HG03342 (cell line): Measurements from ENCODE around the gene ZNF182.
"Not testable (repeated sequence)": the region's sequence is repeated elsewhere in the genome, so short reads cannot be mapped to it uniquely, and the experiment has no call there.

Experiments
- ATAC-seq: cut with Tn5 transposase; IDR thresholded peaks from one replicate; pipeline ENCODE4 v1.9.1; 2021; ENCODE audit warnings: mild to moderate bottlenecking, moderate library complexity; ENCODE audit not compliant: unreplicated experiment

ZNF182 gene

GRCh38 chrX:48002319-48002718 lies 1.5 kb downstream of the ZNF182 start:
- no peak for ATAC-seq

DNA sequence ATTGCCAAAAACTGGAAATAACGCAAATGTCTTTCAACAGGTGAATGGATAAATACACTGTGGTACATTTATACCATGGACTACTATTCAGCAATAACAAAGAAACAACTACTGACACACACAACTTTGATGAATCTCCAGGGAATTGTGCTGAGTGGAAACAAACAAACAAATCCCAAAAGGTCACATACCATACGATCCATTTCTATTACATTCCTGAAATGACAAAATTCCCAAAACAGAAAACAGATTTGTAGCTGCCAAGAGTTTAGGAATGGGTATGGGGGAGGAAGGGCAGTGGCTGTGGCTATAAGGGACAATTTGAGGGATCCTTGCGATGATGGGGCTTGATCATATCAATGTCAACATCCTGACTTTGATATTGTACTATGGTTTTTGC lies 2.5 kb downstream of the ZNF182 start:
- ATAC-seq, result no peak

- ATAC-seq, result no peak
Observed at GRCh38 chrX:47992669-47993068, 11.1 kb downstream of the ZNF182 start.

- ATAC-seq, result no peak
Observed at GRCh38 chrX:47992095-47992380, 11.8 kb downstream of the ZNF182 start.

GRCh38 chrX:47991263-47992094 lies 12.3 kb downstream of the ZNF182 start:
- ATAC-seq, result no peak

- no peak for ATAC-seq
Observed at GRCh38 chrX:47976254-47977151, 27.3 kb downstream of the ZNF182 start.

GRCh38 chrX:47973235-47973634 lies 30.6 kb downstream of the ZNF182 start:
- ATAC-seq, result no peak

DNA sequence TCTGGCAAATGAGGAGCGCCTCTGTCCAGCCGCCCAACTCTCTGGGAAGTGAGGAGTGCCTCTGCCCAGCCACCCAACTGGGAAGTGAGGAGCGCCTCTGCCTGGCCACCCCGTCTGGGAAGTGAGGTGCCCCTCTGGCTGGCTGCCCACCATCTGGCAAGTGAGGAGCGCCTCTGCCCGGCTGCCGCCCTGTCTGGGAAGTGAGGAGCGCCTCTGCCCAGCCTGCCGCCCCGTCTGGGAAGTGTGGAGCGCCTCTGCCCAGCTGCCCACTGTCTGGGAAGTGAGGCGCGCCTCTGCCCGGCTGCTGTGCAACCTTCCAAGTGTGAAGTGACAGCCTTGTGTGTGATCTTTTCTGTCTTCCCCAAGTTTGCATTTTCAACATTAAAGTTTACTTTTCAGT lies 38.3 kb downstream of the ZNF182 start:
- ATAC-seq, result not testable (repeated sequence)

DNA sequence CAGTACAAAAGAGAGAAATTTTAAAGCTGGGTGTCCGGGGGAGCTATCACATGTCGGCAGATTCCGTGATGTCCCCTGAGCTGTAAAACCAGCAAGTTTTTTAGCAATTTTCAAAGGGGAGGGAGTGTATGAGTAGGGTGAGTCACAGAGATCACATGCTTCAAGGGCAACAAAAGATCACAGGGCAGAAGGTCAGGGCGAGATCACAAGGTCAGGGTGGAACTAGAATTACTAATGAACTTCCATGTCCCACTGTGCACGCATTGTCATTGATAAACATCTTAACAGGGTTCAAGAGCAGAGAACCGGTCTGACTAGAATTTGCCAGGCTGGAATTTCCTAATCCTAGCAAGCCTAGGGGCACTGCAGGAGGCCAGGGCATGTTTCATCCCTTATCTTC lies 42.0 kb downstream of the ZNF182 start:
- not testable (repeated sequence) for ATAC-seq

DNA sequence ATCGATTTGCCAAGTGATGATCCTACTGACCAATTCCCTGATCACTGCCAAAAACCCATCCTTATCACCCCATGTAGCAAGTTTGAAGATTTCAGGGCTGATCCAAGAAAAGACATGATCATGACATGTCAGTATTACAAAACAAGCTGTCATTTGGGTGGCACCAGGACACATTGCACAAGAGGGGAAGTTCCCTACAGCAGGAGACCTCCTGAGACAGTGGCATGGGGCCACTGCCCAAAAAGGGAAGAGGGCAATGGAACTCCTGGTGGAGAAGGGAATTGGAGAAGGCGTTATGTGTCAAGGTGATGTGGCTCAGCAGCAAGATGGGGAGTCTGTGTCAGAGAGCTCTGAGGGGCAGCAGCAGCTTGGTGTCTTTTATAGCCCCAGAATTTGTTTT lies 43.4 kb downstream of the ZNF182 start:
- no peak for ATAC-seq

- ATAC-seq, result no peak
Observed at GRCh38 chrX:47958761-47959342, 44.9 kb downstream of the ZNF182 start.

DNA sequence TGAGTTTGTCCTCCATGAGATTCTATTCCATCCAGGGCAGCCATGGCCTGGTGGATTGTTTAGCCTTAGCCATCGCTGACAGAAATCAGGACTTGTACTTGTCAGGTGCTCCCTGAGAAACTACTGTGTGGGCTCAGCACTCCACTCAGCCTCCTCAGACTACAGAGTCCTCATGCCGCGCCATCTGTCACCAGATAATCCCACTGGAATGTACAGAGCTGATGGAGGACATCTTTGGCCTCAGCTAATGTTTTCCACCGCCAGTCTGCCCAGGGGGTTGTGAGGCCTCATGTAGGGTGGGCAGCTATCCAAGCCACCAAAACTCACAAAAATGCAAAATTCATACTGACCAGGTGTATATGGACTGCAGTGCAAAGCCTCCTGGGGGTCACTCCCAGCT lies 45.6 kb downstream of the ZNF182 start:
- ATAC-seq, result not testable (repeated sequence)

GRCh38 chrX:47956016-47956415 lies 47.8 kb downstream of the ZNF182 start:
- no peak for ATAC-seq

DNA sequence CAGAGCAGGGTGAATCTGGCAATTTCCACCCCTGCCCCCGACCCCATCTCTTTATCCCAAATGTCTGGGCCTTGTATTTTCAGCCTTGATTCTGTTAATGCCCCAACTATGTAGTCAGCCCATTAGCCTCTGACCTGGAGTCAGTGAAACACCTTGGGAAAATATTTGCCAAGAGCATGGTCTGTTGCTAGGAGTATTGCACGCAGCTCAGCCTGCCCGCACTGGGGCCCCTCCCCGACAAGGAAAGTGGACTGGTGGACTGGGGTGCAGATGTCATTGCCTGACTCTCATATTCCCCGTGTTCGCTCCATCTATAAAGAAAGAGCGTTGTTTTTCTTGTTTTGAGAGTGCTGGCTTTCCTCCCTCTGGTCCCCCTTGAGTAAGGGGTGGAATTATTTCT lies 48.5 kb downstream of the ZNF182 start:
- ATAC-seq, result not testable (repeated sequence)

DNA sequence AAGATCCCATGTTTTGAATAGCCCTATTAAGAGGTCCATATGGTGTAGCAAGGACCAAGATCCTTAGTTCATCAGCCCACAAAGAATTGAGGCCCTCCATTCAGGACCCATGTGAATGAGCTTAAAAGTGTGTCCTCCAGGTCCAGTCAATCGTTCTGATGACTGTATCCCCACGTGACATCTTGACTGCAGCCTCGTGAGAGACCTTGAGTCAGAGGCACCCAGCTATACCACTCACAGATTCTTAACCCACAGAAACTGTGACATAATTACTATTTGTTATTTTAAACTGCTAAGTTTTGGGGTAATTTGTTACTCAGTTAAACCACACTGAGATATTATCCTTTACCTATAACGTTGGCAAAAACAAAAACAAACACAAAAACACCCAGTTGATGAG lies 62.4 kb downstream of the ZNF182 start:
- ATAC-seq, result no peak

DNA sequence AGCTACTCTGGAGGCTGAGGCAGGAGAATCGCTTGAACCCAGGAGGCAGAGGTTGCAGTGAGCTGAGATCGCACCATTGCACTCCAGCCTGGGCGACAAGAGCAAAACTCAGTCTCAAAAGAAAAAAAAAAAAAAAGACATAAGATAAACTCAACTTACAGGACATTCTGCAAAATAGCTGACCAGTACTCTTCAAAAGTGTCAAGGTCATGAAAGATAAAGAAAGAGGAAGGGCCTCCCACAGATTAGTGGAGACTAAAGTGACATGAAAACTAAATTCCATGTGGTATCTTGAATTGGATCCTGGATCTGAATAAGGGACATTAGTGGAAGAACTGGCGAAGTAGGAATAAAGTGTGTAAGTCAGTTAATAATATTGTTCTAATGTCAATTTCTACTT lies 63.3 kb downstream of the ZNF182 start:
- ATAC-seq, result no peak

DNA sequence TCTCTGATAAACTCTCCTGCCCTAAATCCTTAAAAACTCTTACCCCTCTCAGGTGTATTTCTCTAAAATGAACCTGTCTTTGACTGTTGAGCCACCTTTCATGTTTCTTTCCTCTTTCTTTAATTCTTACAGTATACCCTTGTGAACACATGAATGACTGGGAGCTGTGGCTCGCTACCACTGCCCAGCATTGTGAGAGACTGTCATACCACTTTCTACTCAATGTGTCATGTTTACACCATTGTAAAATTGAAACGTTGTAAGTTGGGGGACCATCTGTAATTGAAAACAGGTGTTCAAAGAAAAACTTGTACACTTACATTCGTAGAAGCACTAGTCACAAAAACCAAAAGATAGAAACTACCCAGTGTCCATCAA lies 66.9 kb downstream of the ZNF182 start:
- no peak for ATAC-seq

- no peak for ATAC-seq
Observed at GRCh38 chrX:47936224-47936939, 67.4 kb downstream of the ZNF182 start.

DNA sequence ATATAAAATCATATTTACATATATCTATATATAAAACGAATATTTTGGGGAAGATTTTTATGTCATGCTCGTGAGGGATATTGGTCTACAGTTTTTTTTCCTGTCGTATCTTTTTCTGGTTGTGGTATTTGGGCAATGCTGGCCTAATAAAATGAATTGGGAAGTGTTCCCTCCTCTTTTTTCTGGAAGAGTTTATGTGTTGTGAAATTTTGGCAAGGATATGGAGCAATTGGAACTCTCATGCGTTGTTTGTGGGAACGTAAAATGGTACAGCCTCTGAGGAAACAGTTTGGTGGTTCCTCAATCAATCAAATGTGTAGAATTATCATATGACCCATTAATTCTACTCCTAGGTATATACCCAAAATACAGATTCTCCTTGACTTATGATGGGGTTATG lies 69.8 kb downstream of the ZNF182 start:
- no peak for ATAC-seq

DNA sequence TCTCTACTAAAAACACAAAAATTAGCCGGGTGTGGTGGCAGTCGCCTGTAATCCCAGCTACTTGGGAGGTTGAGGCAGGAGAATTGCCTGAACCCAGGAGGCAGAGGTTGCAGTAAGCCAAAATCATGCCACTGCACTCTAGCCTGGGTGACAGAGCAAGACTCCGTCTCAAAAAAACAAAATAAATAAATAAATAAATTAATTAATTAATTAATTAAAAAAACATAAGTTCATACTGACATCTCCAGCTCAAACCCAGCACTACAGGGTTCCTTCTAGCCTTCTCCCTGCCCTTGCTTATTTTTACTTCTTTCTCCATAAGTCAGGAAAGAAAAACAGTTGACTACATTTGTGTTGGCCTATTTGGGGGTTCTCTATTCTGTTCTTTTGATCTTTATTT lies 71.8 kb downstream of the ZNF182 start:
- ATAC-seq, result not testable (repeated sequence)

GRCh38 chrX:47927212-47927611 lies 76.6 kb downstream of the ZNF182 start:
- ATAC-seq, result no peak
